Adipose tissue (tissue), 3 donors: Measurements from ENCODE around the gene CHMP3. TPM values are rescaled to one million over a fixed set of nuclear protein-coding genes. Genes with fewer than 3 reads are reported as not detected.
"Not testable (repeated sequence)": the region's sequence is repeated elsewhere in the genome, so short reads cannot be mapped to it uniquely, and the experiment has no call there.

Experiments
- H3K27ac ChIP-seq: one replicate; pipeline ENCODE4 v1.5.1; 2013; ENCODE audit warnings: low read depth, low read length
- WGBS, 3 donors: extraction: QIAGEN DNeasy Blood & Tissue Kit; methylation state at CpG; one replicate each; pipeline ENCODE4 v1.1.7; 2013; 5-methylcytosine and 5-hydroxymethylcytosine counted together
- polyA plus RNA-seq, 3 donors: library from polyadenylated mRNA; stranded (reverse); fragments of 200-250 nt; gene quantifications; one replicate each; pipeline ENCODE4 v1.2.3, GENCODE V29; 2013
- donor health status: healthy with polysubstance abuse.
- donor health status: Bipolar disorder and iron deficiency.
- donor health status: healthy.

CHMP3 gene
- polyA plus RNA-seq, 3 donors = 80.1 to 108 (median 98.6) TPM

DNA sequence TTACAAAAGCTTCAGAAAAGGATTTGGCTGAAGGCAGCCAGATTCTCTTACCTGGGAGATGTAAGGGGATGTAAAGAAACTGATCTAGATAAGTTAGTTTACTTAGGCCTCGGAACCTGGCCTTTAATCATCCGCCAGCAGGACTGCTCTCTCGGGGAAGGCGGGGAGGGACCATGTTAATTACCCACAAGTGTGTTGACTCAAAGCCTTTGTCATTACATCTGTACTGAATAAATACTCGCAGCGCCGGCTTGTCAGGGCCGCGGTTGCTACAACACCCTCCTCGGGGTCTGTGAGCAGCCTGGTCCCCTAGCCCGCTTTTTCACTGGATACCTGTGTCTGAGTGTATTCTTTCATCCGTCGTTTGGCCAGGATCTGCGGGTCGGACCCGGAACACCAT is 6.7 kb downstream of the CHMP3 start:
- 73 to 92% (median 87%) methylated on average over 16 of the region's 16 CpGs for WGBS, 3 donors
- H3K27ac ChIP-seq = no peak overlapping the region

DNA sequence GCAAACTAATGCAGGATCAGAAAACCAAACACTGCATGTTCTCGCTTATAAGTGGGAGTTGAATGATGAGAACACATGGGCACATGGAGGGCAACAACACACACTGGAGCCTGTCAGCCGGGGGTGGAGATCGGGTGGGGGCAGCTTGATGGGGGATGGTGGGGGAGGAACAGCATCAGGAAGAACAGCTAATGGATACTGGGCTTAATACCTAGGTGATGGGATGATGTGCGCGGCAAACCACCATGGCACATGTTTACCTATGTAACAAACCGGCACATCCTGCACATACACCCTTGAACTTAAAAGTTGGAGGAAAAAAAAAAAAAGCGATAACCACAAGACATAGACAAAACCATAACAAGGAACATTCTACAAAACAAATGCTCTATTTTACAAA is 10.4 kb downstream of the CHMP3 start:
- WGBS, 3 donors = 92 to 97% (median 94%) methylated on average over 7 of the region's 7 CpGs
- H3K27ac ChIP-seq = no peak overlapping the region

DNA sequence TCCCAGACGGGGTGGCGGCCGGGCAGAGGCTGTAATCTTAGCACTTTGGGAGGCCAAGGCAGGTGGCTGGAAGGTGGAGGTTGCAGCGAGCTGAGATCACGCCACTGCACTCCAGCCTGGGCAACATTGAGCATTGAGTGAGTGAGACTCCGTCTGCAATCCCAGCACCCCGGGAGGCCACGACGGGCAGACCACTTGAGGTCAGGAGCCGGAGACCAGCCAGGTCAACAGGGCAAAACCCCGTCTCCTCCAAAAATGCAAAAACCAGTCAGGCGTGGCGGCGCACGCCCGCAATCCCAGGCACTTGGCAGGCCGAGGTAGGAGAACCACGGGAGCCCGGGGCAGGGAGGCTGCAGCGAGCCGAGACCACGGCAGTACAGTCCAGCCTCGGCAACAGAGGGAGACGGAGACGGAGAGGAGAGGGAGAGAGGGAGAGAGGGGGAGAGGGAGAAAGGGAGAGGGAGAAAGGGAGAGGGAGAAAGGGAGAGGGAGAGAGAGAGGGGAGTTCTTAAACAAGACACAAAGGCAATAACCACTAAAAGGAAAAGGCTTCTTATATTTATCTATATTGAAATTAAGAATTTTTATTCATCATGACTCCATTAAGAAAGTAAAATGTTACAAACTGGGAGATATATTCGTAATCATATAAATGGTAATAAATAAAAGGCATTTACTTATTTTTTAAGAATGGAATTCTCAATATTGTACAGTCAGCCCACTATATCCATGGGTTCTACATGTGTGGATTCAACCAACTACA is 13.1 kb downstream of the CHMP3 start:
- not testable (repeated sequence) for H3K27ac ChIP-seq

DNA sequence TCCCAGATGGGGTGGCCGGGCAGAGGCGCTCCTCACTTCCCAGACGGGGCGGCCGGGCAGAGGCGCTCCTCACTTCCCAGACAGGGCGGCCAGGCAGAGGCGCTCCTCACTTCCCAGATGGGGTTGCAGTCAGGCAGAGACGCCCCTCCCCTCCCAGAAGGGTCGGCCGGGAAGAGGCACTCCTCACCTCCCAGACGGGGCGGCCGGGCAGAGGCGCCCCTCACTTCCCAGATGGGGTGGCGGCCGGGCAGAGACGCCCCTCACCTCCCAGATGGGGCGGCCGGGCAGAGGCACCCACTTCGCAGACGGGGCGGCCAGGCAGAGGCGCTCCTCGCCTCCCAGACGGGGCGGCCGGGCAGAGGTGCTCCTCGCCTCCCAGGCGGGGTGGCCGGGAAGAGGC is 13.8 kb downstream of the CHMP3 start:
- WGBS, 3 donors = 96 to 98% (median 97%) methylated on average over 24 to 31 of the region's 31 CpGs
- H3K27ac ChIP-seq = not testable (repeated sequence)

More for the DNA sequence above, 13.1 kb downstream of the CHMP3 start:
- 98 to 99% (median 98%) methylated on average over 26 of the region's 26 CpGs for WGBS, 3 donors

DNA sequence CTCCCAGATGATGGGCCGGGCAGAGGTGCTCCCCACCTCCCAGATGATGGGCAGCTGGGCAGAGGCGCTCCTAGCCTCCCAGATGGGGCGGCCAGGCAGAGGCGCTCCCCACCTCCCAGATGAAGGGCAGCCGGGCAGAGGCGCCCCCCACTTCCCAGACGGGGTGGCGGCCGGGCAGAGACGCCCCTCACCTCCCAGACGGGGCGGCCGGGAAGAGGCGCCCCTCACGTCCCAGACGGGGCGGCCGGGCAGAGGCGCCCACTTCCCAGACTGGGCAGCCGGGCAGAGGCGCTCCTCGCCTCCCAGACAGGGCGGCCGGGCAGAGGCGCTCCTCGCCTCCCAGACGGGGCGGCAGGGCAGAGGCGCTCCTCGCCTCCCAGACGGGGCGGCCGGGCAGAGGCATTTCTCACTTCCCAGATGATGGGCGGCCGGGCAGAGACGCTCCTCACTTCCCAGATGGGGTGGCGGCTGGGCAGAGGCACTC is 14.3 kb downstream of the CHMP3 start:
- not testable (repeated sequence) for H3K27ac ChIP-seq
- WGBS, 3 donors = 91 to 97% (median 93%) methylated on average over 21 to 37 of the region's 37 CpGs

DNA sequence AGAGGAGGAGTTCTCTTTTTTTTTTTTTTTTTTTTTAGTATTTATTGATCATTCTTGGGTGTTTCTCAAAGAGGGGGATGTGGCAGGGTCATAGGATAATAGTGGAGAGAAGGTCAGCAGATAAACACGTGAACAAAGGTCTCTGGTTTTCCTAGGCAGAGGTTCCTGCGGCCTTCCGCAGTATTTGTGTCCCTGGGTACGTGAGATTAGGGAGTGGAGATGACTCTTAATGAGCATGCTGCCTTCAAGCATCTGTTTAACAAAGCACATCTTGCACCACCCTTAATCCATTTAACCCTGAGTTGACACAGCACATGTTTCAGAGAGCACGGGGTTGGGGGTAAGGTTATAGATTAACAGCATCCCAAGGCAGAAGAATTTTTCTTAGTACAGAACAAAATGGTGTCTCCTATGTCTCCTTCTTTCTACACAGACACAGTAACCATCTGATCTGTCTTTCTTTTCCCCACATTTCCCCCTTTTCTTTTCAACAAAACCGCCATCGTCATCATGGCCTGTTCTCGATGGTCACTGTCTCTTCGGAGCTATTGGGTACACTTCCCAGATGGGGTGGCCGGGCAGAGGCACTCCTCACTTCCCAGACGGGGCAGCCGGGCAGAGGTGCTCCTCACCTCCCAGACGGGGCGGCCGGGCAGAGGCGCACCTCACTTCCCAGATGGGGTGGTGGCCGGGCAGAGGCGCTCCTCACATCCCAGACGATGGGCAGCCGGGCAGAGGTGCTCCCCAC is 14.9 kb downstream of the CHMP3 start:
- 97 to 98% (median 98%) methylated on average over 15 to 20 of the region's 20 CpGs for WGBS, 3 donors

DNA sequence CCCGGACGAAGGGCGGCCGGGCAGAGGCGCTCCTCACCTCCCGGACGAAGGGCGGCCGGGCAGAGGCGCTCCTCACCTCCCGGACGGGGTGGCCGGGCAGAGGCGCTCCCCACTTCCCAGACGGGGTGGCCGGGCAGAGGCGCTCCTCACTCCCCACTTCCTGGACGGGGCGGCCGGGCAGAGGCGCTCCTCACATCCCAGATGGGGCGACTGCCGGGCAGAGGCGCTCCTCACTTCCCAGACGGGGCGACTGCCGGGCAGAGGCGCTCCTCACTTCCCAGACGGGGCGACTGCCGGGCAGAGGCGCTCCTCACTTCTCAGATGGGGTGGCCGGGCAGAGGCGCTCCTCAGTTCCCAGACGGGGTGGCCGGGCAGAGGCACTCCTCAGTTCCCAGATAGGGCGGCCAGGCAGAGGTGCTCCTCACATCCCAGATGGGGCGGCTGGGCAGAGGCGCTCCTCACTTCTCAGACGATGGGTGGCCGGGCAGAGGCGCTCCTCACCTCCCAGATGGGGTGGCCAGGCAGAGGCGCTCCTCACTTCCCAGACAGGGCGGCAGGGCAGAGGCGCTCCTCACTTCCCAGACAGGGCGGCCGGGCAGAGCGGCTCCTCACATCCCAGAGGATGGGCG is 17.8 kb downstream of the CHMP3 start:
- H3K27ac ChIP-seq = not testable (repeated sequence)
- 96 to 98% (median 96%) methylated on average over 34 to 45 of the region's 49 CpGs for WGBS, 3 donors

More for the DNA sequence above, 14.9 kb downstream of the CHMP3 start:
- H3K27ac ChIP-seq = not testable (repeated sequence)

DNA sequence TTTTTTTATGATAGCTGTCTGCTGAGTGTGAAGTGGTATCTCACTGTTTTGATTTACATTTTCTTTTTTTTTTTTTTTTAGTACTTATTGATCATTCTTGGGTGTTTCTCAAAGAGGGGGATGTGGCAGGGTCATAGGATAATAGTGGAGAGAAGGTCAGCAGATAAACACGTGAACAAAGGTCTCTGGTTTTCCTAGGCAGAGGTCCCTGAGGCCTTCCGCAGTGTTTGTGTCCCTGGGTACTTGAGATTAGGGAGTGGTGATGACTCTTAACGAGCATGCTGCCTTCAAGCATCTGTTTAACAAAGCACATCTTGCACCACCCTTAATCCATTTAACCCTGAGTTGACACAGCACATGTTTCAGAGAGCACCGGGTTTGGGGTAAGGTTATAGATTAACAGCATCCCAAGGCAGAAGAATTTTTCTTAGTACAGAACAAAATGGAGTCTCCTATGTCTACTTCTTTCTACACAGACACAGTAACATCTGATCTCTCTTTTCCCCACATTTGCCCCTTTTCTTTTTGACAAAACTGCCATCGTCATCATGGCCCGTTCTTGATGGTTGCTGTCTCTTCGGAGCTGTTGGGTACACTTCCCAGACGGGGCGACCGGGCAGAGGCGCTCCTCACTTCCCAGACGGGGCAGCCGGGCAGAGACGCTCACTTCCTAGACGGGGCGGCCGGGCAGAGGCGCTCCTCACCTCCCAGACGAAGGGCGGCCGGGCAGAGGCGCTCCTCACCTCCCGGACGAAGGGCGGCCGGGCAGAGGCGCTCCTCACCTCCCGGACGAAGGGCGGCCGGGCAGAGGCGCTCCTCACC is 18.8 kb downstream of the CHMP3 start:
- not testable (repeated sequence) for H3K27ac ChIP-seq
- 95 to 98% (median 97%) methylated on average over 21 to 23 of the region's 32 CpGs for WGBS, 3 donors

DNA sequence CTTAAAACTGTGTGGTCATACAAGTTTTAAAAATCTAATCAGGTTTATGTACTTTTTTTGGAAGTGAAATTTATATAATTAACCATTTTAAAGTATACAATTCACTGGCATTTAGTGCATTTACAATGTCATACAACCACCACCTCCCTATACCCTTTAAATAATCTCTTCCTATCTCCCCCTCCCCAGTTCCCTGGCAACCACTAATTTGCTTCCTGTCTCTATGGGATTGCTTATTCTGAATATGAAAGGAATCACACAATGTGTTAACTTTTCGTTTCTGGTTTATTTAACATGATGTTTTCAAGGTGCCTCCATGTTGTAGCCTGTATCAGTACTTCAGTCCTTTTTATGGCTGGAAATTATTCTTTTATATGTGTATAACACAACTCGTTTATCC is 19.4 kb downstream of the CHMP3 start:
- H3K27ac ChIP-seq = no peak overlapping the region
- WGBS, 3 donors = 70 to 86% (median 84%) methylated on average over 2 of the region's 2 CpGs

DNA sequence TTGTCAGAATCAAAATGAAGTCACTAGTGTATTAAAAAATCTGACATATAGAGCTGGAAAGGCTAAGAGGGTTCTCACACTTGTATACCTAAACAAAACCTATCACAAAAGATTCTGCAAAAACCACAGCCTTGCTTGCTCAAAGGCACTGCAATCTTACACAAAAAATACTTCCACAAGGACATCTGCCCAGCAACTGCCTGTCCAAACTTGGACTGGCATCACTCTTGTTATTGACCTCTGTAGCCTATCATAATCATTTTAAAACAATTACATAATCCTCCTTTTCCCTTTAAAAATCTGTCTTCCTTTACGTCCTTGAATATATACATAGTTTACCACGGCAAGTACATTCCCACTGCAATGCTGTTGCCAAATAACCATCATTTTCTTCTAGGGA is 19.9 kb downstream of the CHMP3 start:
- no peak overlapping the region for H3K27ac ChIP-seq
- 48 to 55% (median 48%) methylated on average over 2 of the region's 2 CpGs for WGBS, 3 donors

DNA sequence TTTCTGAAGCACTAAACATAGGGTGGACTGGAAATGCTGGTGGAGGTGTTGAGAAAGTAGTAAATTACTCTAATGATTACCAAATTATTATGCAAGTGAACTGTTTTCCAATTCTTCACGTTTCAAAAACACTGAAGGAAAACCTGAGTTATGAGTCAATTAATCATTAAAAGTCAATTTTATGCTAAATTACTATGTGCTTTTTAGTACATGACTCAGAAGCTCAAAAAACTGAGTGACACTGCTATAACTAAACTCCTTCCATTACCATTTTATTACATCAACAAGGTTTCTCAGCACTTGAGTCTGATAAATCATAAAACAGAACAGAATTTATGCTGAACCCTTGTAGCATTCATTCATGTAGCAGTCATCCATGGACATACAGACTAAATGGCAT is 20.4 kb downstream of the CHMP3 start:
- 21 to 40% (median 28%) methylated on average over 1 of the region's 1 CpG for WGBS, 3 donors
- no peak overlapping the region for H3K27ac ChIP-seq

DNA sequence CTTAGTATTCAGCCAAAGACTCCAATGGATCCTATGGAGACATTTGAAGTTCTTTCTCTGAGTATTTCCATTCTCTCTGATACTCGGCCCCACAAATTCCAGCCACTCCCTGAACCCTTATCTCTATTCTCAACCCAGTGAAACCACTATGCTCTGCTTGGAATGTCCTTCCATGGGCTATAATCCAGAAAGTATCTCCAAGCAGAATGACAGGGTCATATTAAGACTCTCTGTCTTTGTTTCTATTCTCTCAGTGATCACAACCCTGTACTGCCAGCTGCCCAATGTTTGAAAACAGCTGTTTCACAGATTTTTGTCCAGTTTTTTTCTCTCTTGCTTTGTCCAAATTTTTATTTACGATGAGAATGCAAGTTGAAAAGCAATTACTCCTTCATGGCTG is 21.9 kb downstream of the CHMP3 start:
- no peak overlapping the region for H3K27ac ChIP-seq
- WGBS, 3 donors = 57 to 61% (median 59%) methylated on average over 2 of the region's 2 CpGs

DNA sequence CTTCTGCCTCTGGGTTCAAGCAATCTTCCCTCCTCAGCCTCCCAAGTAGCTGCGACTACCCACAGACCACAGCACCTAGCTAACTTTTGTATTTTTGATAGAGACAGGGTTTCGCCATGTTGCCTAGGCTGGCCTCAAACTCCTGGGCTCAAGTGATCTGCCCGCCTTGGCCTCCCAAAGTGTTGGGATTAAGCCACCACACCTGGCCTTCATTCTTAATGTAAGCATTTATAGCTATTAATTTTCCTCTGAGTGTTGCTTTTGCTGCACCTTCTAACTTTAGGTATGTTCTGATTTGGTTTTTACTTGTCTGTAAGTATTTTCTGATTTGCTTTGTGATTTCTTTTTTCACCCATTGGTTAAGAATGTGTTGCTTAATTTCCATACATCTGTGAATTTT is 29.7 kb downstream of the CHMP3 start:
- H3K27ac ChIP-seq = no peak overlapping the region
- 99 to 100% (median 100%) methylated on average over 3 of the region's 3 CpGs for WGBS, 3 donors

DNA sequence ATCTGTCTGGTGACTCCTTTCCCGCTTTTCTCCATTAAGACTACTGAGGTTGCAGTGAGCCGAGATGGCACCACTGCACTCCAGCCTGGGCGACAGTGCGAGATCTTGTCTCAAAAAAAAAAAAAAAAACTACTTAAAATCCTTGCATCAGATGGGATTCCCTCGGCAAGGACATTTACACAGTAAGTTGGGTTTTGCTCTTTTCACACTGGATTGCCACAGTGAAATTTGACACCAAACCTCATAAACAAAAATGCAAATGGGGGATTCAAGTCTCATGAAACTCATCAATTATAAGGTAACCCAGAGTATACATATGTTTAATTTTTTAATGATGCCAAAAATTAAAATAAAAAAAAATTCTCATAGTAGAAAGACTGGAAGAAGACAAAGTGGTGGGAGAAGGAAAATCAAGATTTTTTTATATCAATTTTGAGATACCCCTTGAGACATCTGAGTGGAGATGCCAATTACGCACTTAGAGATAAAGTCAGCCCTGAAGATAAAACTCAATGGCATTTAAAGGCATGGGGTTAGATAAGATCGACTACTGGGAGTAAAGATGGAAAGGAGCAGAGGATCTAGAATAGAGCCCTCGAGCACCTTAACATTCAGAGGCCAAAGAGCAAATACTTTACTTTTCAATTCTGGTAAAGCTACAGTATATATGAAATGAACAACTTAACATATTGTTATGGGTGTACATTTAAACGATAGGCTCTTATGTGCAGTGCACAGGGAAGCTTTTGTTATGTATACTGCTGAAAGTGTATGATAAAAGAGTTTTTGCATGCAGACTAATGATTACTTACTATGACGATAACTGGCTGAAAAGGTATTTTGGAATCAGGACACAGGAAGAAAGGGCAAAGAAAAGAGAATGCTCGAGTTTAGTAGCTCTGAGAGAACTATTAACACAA is 37.6 kb downstream of the CHMP3 start:
- 83 to 94% (median 90%) methylated on average over 11 of the region's 11 CpGs for WGBS, 3 donors
- no peak overlapping the region for H3K27ac ChIP-seq

DNA sequence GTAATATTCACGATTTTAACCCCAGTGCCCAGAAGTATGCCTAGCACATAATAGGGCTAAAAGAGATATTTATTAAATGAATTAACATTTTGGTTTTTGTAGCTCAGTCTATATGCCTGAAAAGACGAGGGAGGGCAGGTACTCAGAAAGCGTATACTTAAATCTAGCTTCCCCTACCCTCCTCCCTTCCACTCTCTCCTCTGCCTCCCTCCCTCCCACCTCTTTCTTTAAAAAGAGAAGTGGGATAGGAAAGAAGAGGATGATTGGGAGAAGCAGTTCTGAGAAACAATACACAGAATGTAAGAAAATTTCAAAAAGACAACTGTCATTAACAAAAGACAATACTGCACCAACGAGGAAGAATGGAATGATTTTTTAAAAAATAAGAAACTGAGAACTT is 39.8 kb downstream of the CHMP3 start:
- 95 to 99% (median 97%) methylated on average over 4 of the region's 4 CpGs for WGBS, 3 donors
- no peak overlapping the region for H3K27ac ChIP-seq

DNA sequence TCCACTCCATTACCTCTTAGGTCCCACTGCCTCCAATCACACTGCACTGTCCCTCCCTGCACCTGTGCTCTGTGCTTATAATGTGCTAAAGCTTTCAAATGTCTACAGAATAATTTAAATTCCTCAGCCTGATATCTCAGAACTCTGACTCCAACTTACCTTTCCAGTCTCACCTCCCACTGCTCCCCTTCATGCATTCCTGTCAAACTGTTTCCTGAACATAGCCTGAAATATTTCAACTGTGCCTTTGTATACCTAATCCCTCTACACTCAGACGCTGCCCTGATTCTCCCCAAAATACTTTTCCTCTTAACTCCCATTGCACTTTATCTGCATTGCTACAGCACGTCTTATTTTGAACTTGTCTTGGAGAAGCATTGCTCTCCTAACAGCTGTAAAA is 40.5 kb downstream of the CHMP3 start:
- H3K27ac ChIP-seq = no peak overlapping the region
- WGBS, 3 donors = 73 to 91% (median 77%) methylated on average over 2 of the region's 2 CpGs

DNA sequence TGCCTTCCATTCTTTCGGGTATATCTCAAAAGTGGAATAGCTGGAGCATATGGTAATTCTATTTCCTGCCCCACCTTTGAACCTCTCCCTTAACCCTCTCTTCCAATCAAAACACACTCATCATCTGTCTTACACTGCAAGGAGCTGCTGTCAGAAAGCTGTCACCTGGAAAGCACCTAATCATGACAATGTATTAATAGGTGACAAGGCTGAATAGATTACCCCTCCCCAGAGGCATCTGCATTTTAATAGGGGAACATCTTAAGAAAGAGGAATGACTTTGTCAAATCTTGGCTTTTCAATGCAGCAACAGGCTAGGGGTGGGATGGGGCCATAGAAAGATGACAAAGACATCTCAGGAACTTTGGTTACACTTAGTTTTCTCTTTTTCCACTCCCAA is 41.3 kb downstream of the CHMP3 start:
- WGBS, 3 donors = 86 to 92% (median 88%) methylated on average over 1 of the region's 1 CpG
- H3K27ac ChIP-seq = no peak overlapping the region
